ENCODE measurements around the gene NRCAM.

DNA sequence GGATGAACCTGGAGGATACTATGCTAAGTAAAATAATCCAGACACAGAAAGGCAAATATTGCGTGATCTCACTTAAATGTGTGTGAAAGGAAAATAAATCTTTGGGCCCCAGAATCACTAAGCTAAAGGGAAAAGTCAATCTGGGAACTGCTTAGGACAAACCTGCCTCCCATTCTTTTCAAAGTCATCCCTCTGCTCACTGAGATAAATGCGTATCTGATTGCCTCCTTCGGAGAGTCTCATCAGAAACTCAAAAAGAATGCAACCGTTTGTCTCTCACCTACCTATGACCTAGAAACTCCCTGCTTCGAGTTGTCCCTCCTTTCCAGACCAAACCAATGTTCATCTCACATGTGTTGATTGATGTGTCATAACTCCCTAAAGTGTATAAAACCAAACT lies 286.0 kb downstream of the NRCAM start:
- TF ChIP-seq CTCF (IDR thresholded peaks at IDR 0.05) (no peak), POLR2A (IDR thresholded peaks at IDR 0.05) (no peak)

Data from lower leg skin (tissue), 3 donors.